GM23338 (cell line): ENCODE data around the gene MAP1B.

Source experiments
- CREB1 ChIP-seq: fragments of 250-450 bp; sonication (Bioruptor Pico); IDR thresholded peaks from 2 replicates; pipeline ENCODE4 v1.5.0; 2020; ENCODE audit warnings: low read depth, mild to moderate bottlenecking, moderate library complexity
- TF ChIP-seq, protein P1 (sequence below), 2 experiments: fragments of 200-600 bp in 1 of 2; sonication (generic) in 1 of 2; conservative IDR thresholded peaks; 2 replicates each; pipeline versions ENCODE4 v1.5.1 to v1.6.1; 2016 to 2017; ENCODE audit warnings: antibody characterized with exemption in 2 of 2, low read depth in 2 of 2, mild to moderate bottlenecking in 2 of 2, moderate library complexity in 1 of 2

GRCh38 chr5:72234265-72234700 lies 127.0 kb downstream of the MAP1B start:
- TF ChIP-seq, protein P1, sequence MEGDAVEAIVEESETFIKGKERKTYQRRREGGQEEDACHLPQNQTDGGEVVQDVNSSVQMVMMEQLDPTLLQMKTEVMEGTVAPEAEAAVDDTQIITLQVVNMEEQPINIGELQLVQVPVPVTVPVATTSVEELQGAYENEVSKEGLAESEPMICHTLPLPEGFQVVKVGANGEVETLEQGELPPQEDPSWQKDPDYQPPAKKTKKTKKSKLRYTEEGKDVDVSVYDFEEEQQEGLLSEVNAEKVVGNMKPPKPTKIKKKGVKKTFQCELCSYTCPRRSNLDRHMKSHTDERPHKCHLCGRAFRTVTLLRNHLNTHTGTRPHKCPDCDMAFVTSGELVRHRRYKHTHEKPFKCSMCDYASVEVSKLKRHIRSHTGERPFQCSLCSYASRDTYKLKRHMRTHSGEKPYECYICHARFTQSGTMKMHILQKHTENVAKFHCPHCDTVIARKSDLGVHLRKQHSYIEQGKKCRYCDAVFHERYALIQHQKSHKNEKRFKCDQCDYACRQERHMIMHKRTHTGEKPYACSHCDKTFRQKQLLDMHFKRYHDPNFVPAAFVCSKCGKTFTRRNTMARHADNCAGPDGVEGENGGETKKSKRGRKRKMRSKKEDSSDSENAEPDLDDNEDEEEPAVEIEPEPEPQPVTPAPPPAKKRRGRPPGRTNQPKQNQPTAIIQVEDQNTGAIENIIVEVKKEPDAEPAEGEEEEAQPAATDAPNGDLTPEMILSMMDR (conservative IDR thresholded peaks at IDR 0.05; ENCODE audit: low read depth in 2 of 2), result no peak
- TF ChIP-seq CREB1 (CRISPR knock-in tag), result no peak
